Measurements from ENCODE around the gene SPG11.

- TF ChIP-seq, protein P1, sequence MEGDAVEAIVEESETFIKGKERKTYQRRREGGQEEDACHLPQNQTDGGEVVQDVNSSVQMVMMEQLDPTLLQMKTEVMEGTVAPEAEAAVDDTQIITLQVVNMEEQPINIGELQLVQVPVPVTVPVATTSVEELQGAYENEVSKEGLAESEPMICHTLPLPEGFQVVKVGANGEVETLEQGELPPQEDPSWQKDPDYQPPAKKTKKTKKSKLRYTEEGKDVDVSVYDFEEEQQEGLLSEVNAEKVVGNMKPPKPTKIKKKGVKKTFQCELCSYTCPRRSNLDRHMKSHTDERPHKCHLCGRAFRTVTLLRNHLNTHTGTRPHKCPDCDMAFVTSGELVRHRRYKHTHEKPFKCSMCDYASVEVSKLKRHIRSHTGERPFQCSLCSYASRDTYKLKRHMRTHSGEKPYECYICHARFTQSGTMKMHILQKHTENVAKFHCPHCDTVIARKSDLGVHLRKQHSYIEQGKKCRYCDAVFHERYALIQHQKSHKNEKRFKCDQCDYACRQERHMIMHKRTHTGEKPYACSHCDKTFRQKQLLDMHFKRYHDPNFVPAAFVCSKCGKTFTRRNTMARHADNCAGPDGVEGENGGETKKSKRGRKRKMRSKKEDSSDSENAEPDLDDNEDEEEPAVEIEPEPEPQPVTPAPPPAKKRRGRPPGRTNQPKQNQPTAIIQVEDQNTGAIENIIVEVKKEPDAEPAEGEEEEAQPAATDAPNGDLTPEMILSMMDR (conservative IDR thresholded peaks at IDR 0.05; ENCODE audit: low read length): no peak
- TF ChIP-seq EZH2phosphoT487 (IDR thresholded peaks at IDR 0.05; ENCODE audit: borderline replicate concordance): no peak
Measured at GRCh38 chr15:44646460-44646859, 17.0 kb downstream of the SPG11 start.
